WTC11 (cell line): Measurements from ENCODE around the gene PIK3R2.

ENCODE experiments used
- NFYB ChIP-seq: sonication (generic); formaldehyde crosslinking; conservative IDR thresholded peaks from 2 replicates; pipeline ENCODE4 v1.8.0; 2022; ENCODE audit warnings: low read depth, missing genetic modification reagents
- RELA ChIP-seq: sonication (generic); formaldehyde crosslinking; IDR thresholded peaks from 2 replicates; pipeline ENCODE4 v1.8.1; 2022; ENCODE audit warnings: missing genetic modification reagents, mild to moderate bottlenecking, borderline replicate concordance
- SMAD4 ChIP-seq: sonication (generic); formaldehyde crosslinking; IDR thresholded peaks from 2 replicates; pipeline ENCODE4 v1.8.0; 2022; ENCODE audit warnings: mild to moderate bottlenecking, missing genetic modification reagents
- ZNF121 ChIP-seq: sonication (generic); formaldehyde crosslinking; IDR thresholded peaks from 2 replicates; pipeline ENCODE4 v1.8.0; 2023; ENCODE audit warnings: missing genetic modification reagents
- TF ChIP-seq, protein P1 (sequence below): sonication (generic); formaldehyde crosslinking; conservative IDR thresholded peaks from 2 replicates; pipeline ENCODE4 v1.8.1; 2022; ENCODE audit warnings: mild to moderate bottlenecking, missing genetic modification reagents
- TF ChIP-seq, protein P2 (sequence below): fragments of 200-600 bp; IDR thresholded peaks from 2 replicates; pipeline ENCODE4 v1.8.0; 2022; ENCODE audit warnings: antibody characterized with exemption
- TF ChIP-seq, protein P3 (sequence below): sonication (generic); formaldehyde crosslinking; IDR thresholded peaks from 2 replicates; pipeline ENCODE4 v1.8.1; 2023; ENCODE audit warnings: mild to moderate bottlenecking, missing genetic modification reagents, moderate library complexity
- TF ChIP-seq, protein P4 (sequence below): sonication (generic); formaldehyde crosslinking; IDR thresholded peaks from 2 replicates; pipeline ENCODE4 v1.8.1; 2022; ENCODE audit warnings: mild to moderate bottlenecking, moderate library complexity, missing genetic modification reagents
- TF ChIP-seq, protein P5 (sequence below): sonication (generic); formaldehyde crosslinking; conservative IDR thresholded peaks from 2 replicates; pipeline ENCODE4 v1.8.1; 2023; ENCODE audit warnings: mild to moderate bottlenecking, low read depth, missing genetic modification reagents, moderate library complexity

DNA sequence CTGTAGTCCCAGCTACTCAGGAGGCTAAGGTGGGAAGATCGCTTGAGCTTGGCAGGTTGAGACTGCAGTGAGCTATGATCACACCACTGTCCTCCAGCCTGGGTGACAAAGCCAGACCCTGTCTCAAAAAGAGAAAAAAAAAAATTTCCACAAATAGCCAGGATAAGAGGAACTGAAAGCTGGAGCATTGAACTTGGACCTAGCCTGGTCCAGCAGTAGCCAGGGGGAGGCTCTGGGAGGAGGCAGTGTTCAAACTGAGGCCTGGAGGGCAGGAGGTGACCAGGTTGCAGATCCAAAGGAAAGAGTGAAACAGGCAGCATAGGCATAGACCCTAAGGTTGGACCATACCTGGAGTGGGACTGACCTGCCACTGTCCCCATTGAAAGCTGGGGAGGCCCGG is 26.9 kb upstream of the PIK3R2 start:
- TF ChIP-seq NFYB (CRISPR knock-in tag) = no peak
- no peak for TF ChIP-seq ZNF121
- TF ChIP-seq, protein P1, sequence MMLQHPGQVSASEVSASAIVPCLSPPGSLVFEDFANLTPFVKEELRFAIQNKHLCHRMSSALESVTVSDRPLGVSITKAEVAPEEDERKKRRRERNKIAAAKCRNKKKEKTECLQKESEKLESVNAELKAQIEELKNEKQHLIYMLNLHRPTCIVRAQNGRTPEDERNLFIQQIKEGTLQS (CRISPR knock-in tag) = no peak
- TF ChIP-seq, protein P2, sequence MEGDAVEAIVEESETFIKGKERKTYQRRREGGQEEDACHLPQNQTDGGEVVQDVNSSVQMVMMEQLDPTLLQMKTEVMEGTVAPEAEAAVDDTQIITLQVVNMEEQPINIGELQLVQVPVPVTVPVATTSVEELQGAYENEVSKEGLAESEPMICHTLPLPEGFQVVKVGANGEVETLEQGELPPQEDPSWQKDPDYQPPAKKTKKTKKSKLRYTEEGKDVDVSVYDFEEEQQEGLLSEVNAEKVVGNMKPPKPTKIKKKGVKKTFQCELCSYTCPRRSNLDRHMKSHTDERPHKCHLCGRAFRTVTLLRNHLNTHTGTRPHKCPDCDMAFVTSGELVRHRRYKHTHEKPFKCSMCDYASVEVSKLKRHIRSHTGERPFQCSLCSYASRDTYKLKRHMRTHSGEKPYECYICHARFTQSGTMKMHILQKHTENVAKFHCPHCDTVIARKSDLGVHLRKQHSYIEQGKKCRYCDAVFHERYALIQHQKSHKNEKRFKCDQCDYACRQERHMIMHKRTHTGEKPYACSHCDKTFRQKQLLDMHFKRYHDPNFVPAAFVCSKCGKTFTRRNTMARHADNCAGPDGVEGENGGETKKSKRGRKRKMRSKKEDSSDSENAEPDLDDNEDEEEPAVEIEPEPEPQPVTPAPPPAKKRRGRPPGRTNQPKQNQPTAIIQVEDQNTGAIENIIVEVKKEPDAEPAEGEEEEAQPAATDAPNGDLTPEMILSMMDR = no peak
- TF ChIP-seq, protein P3, sequence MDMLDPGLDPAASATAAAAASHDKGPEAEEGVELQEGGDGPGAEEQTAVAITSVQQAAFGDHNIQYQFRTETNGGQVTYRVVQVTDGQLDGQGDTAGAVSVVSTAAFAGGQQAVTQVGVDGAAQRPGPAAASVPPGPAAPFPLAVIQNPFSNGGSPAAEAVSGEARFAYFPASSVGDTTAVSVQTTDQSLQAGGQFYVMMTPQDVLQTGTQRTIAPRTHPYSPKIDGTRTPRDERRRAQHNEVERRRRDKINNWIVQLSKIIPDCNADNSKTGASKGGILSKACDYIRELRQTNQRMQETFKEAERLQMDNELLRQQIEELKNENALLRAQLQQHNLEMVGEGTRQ = no peak
- TF ChIP-seq, protein P4, sequence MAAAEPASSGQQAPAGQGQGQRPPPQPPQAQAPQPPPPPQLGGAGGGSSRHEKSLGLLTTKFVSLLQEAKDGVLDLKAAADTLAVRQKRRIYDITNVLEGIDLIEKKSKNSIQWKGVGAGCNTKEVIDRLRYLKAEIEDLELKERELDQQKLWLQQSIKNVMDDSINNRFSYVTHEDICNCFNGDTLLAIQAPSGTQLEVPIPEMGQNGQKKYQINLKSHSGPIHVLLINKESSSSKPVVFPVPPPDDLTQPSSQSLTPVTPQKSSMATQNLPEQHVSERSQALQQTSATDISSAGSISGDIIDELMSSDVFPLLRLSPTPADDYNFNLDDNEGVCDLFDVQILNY (CRISPR knock-in tag) = no peak
- no peak for TF ChIP-seq SMAD4 (CRISPR knock-in tag)
- TF ChIP-seq RELA (CRISPR knock-in tag) = no peak
- TF ChIP-seq, protein P5, sequence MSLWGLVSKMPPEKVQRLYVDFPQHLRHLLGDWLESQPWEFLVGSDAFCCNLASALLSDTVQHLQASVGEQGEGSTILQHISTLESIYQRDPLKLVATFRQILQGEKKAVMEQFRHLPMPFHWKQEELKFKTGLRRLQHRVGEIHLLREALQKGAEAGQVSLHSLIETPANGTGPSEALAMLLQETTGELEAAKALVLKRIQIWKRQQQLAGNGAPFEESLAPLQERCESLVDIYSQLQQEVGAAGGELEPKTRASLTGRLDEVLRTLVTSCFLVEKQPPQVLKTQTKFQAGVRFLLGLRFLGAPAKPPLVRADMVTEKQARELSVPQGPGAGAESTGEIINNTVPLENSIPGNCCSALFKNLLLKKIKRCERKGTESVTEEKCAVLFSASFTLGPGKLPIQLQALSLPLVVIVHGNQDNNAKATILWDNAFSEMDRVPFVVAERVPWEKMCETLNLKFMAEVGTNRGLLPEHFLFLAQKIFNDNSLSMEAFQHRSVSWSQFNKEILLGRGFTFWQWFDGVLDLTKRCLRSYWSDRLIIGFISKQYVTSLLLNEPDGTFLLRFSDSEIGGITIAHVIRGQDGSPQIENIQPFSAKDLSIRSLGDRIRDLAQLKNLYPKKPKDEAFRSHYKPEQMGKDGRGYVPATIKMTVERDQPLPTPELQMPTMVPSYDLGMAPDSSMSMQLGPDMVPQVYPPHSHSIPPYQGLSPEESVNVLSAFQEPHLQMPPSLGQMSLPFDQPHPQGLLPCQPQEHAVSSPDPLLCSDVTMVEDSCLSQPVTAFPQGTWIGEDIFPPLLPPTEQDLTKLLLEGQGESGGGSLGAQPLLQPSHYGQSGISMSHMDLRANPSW (CRISPR knock-in tag) = no peak
